Measurements from ENCODE around the gene RBM33. TPM values are rescaled to one million over a fixed set of nuclear protein-coding genes. Genes with fewer than 3 reads are reported as not detected.

Gene RBM33
- polyA plus RNA-seq, 3 donors = 15.0 to 27.7 (median 22.2) TPM

DNA sequence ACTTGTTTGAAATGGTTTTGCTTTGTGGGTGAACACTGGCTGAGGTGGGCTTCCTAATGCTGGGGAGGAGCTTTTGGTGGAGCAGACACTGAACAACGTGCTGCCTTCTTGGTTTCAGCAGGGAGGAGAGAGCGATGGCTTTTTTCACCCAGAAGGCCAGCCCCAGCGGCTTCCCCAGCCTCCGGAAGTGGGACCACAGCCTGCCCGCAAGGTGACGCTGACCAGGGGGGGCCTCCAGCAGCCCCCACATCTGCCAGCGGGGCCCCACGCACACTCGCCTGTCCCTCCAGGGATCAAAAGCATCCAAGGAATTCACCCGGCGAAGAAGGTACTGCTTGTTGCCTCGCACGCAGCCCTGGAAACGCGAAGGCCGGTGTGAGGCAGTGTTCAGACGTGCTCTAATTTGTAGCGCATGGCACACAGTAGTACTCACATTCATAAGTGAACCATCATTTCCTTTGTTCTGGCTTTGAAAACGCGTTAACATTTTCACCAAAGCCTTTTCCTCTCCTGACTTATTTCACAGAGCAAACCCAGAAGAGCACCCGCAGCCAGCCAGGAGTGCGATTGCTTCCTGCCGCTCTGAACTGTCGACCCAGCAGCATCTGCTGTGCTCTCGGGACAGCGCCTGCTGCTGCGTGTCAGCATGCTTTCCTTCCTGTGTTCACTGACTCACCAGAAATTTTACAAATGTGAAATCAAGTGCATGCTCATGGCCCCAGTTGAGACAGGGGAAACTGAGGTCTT, 119.4 kb downstream of the RBM33 start:
- peaks cover 58 to 59% of the 10 kb centered on the region in 2 donors for H3K4me1 ChIP-seq (ENCODE audit: control insufficient read depth in 1 of 2, insufficient read depth in 2 of 2, low read length in 2 of 2)
- peaks cover 69% of the 10 kb centered on the region for H3K79me2 ChIP-seq (ENCODE audit: insufficient read depth, low read length)

GRCh38 chr7:155764438-155764793, 120.0 kb downstream of the RBM33 start:
- peak overlapping the region; percentile 56 to 76 for H3K4me3 Mint-ChIP-seq

More for the DNA sequence above, 119.4 kb downstream of the RBM33 start:
- peak overlapping the region; percentile 22 for H2AFZ ChIP-seq (ENCODE audit: insufficient read depth, low read depth, low read length, poor library complexity, severe bottlenecking)
- H3K9me3 ChIP-seq (replicated peaks in 1 of 2; ENCODE audit: control insufficient read depth in 1 of 2, insufficient read depth in 1 of 2, low read length in 2 of 2) = no peaks in the 10 kb centered on the region
- peaks cover 84% of the 10 kb centered on the region for H4K20me1 ChIP-seq (ENCODE audit: insufficient read depth, low read length)
- WGBS (ENCODE audit: insufficient coverage) = 4% methylated on average over 27 of the region's 27 CpGs
- H3K27me3 ChIP-seq (ENCODE audit: control insufficient read depth in 2 of 2, insufficient read depth in 2 of 2, low read length in 2 of 2) = no peaks in the 10 kb centered on the region
- H3K36me3 ChIP-seq (replicated peaks in 1 of 2; ENCODE audit: control insufficient read depth in 1 of 2, insufficient read depth in 2 of 2, low read length in 2 of 2) = peaks cover 39 to 63% of the 10 kb centered on the region in 2 donors
- no peaks in the 10 kb centered on the region for H3K9me3 Mint-ChIP-seq
- peak overlapping the region; percentile 56 to 76 for H3K4me3 Mint-ChIP-seq
- H3K4me2 ChIP-seq (replicated peaks; ENCODE audit: extremely low read depth, low read length, poor library complexity, severe bottlenecking) = peak overlapping the region; percentile 58
- H3K4me1 Mint-ChIP-seq = peaks cover 56% of the 10 kb centered on the region
- H3K27ac ChIP-seq (ENCODE audit: low read depth in 1 of 2, low read length in 2 of 2) = peak overlapping the region; percentile 54 to 61
- intact Hi-C loops (cut with micrococcal nuclease) = loop anchor here in 1 of 2 donors (10.0 kb wide), 1 partner anchor 839 kb away; no protein-coding TSS in a partner anchor
- TF ChIP-seq, protein P1, sequence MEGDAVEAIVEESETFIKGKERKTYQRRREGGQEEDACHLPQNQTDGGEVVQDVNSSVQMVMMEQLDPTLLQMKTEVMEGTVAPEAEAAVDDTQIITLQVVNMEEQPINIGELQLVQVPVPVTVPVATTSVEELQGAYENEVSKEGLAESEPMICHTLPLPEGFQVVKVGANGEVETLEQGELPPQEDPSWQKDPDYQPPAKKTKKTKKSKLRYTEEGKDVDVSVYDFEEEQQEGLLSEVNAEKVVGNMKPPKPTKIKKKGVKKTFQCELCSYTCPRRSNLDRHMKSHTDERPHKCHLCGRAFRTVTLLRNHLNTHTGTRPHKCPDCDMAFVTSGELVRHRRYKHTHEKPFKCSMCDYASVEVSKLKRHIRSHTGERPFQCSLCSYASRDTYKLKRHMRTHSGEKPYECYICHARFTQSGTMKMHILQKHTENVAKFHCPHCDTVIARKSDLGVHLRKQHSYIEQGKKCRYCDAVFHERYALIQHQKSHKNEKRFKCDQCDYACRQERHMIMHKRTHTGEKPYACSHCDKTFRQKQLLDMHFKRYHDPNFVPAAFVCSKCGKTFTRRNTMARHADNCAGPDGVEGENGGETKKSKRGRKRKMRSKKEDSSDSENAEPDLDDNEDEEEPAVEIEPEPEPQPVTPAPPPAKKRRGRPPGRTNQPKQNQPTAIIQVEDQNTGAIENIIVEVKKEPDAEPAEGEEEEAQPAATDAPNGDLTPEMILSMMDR (IDR thresholded peaks at IDR 0.05) = no peak
- peaks cover 59 to 67% of the 10 kb centered on the region in 2 donors for H3K36me3 Mint-ChIP-seq
- H3K27me3 Mint-ChIP-seq (ENCODE audit: low read depth in 3 of 3) = peaks cover 0 to 1% (median 0%) of the 10 kb centered on the region in 3 donors
- DNase-seq = peak; percentile 56 to 88 (median 58)
- peak overlapping the region; percentile 71 to 90 (median 87) for H3K27ac Mint-ChIP-seq
- peak overlapping the region in 1 of 3 experiments; percentile 47 for H3K4me3 ChIP-seq (replicated peaks in 1 of 3; ENCODE audit: low read depth in 2 of 3, low read length in 3 of 3)
- peak overlapping the region; percentile 23 for H3K9ac ChIP-seq (ENCODE audit: insufficient read depth, low read length, poor library complexity, severe bottlenecking)

More at GRCh38 chr7:155764438-155764793, 120.0 kb downstream of the RBM33 start:
- no CpG with 5 or more reads among the region's 7 CpGs for WGBS (ENCODE audit: insufficient coverage)
- no peaks in the 10 kb centered on the region for H3K9me3 ChIP-seq (replicated peaks in 1 of 2; ENCODE audit: control insufficient read depth in 1 of 2, insufficient read depth in 1 of 2, low read length in 2 of 2)
- peaks cover 63 to 70% of the 10 kb centered on the region in 2 donors for H3K36me3 Mint-ChIP-seq
- intact Hi-C loops (cut with micrococcal nuclease) = loop anchor here in 1 of 2 donors (10.0 kb wide), 1 partner anchor 840 kb away; no protein-coding TSS in a partner anchor
- H3K9ac ChIP-seq (ENCODE audit: insufficient read depth, low read length, poor library complexity, severe bottlenecking) = no peak overlapping the region
- H3K4me3 ChIP-seq (replicated peaks in 1 of 3; ENCODE audit: low read depth in 2 of 3, low read length in 3 of 3) = peak overlapping the region in 1 of 3 experiments; percentile 47
- DNase-seq = no peak
- no peaks in the 10 kb centered on the region for H3K9me3 Mint-ChIP-seq
- H3K27ac ChIP-seq (ENCODE audit: low read depth in 1 of 2, low read length in 2 of 2) = peak overlapping the region; percentile 54 to 61
- peak overlapping the region; percentile 58 for H3K4me2 ChIP-seq (replicated peaks; ENCODE audit: extremely low read depth, low read length, poor library complexity, severe bottlenecking)
- peaks cover 43 to 63% of the 10 kb centered on the region in 2 donors for H3K36me3 ChIP-seq (replicated peaks in 1 of 2; ENCODE audit: control insufficient read depth in 1 of 2, insufficient read depth in 2 of 2, low read length in 2 of 2)
- peak overlapping the region; percentile 71 to 90 (median 83) for H3K27ac Mint-ChIP-seq
- peaks cover 61% of the 10 kb centered on the region for H3K4me1 Mint-ChIP-seq
- H2AFZ ChIP-seq (ENCODE audit: insufficient read depth, low read depth, low read length, poor library complexity, severe bottlenecking) = no peak overlapping the region
- peaks cover 64% of the 10 kb centered on the region for H3K79me2 ChIP-seq (ENCODE audit: insufficient read depth, low read length)
- TF ChIP-seq, protein P1 (IDR thresholded peaks at IDR 0.05) = no peak
- no peaks in the 10 kb centered on the region for H3K27me3 ChIP-seq (ENCODE audit: control insufficient read depth in 2 of 2, insufficient read depth in 2 of 2, low read length in 2 of 2)
- peaks cover 90% of the 10 kb centered on the region for H4K20me1 ChIP-seq (ENCODE audit: insufficient read depth, low read length)
- H3K27me3 Mint-ChIP-seq (ENCODE audit: low read depth in 3 of 3) = peaks cover 0 to 1% (median 0%) of the 10 kb centered on the region in 3 donors
- H3K4me1 ChIP-seq (ENCODE audit: control insufficient read depth in 1 of 2, insufficient read depth in 2 of 2, low read length in 2 of 2) = peaks cover 63 to 65% of the 10 kb centered on the region in 2 donors
